ENCODE data around the gene NOMO2.
"Not testable (repeated sequence)": the region's sequence is repeated elsewhere in the genome, so short reads cannot be mapped to it uniquely, and the experiment has no call there.

The NOMO2 gene, protein sequence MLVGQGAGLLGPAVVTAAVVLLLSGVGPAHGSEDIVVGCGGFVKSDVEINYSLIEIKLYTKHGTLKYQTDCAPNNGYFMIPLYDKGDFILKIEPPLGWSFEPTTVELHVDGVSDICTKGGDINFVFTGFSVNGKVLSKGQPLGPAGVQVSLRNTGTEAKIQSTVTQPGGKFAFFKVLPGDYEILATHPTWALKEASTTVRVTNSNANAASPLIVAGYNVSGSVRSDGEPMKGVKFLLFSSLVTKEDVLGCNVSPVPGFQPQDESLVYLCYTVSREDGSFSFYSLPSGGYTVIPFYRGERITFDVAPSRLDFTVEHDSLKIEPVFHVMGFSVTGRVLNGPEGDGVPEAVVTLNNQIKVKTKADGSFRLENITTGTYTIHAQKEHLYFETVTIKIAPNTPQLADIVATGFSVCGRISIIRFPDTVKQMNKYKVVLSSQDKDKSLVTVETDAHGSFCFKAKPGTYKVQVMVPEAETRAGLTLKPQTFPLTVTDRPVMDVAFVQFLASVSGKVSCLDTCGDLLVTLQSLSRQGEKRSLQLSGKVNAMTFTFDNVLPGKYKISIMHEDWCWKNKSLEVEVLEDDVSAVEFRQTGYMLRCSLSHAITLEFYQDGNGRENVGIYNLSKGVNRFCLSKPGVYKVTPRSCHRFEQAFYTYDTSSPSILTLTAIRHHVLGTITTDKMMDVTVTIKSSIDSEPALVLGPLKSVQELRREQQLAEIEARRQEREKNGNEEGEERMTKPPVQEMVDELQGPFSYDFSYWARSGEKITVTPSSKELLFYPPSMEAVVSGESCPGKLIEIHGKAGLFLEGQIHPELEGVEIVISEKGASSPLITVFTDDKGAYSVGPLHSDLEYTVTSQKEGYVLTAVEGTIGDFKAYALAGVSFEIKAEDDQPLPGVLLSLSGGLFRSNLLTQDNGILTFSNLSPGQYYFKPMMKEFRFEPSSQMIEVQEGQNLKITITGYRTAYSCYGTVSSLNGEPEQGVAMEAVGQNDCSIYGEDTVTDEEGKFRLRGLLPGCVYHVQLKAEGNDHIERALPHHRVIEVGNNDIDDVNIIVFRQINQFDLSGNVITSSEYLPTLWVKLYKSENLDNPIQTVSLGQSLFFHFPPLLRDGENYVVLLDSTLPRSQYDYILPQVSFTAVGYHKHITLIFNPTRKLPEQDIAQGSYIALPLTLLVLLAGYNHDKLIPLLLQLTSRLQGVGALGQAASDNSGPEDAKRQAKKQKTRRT

DNA sequence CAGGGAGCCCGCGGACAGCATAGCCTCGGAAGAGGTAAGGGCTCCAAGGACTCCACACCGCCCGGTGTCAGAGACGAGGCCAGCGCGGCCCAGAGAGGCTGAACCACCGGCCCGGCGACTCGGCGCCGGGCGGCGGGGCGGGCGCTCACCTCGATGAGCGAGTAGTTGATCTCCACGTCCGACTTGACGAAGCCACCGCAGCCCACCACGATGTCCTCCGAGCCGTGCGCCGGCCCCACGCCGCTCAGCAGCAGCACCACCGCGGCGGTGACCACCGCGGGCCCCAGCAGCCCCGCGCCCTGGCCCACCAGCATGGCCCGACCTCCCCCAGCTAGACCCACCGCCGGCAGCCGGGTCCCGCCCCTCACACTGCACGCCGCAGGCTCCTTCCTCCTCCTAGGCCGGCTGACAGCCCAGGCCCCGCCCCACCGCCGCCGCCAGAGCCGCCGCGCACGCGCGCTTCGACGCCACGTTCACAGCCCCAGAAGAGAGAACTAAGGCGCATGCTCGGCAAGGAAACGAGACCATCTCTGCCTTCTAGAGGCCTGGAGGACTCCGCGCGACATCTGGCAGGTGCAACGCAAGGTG lies at the start of gene NOMO2:
TSS of gene NOMO2 (minus strand) at position 371 of the 588 bp plus-strand sequence. CDS start at position 314, 57 bp downstream.
- DNase-seq = peak; percentile 90

DNA sequence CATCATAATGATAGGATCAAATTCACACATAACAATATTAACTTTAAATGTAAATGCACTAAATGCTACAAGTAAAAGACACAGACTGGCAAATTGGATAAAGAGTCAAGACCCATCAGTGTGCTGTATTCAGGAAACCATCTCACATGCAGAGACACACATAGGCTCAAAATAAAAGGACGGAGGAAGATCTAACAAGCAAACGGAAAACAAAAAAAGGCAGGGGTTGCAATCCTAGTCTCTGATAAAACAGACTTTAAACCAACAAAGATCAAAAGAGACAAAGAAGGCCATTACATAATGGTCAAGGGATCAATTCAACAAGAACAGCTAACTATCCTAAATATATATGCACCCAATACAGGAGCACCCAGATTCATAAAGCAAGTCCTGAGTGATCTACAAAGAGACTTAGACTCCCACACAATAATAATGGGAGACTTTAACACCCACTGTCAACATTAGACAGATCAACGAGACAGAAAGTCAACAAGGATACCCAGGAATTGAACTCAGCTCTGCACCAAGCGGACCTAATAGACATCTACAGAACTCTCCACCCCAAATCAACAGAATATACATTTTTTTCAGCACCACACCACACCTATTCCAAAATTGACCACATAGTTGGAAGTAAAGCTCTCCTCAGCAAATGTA lies 48.4 kb upstream of the NOMO2 start:
- not testable (repeated sequence) for DNase-seq

DNA sequence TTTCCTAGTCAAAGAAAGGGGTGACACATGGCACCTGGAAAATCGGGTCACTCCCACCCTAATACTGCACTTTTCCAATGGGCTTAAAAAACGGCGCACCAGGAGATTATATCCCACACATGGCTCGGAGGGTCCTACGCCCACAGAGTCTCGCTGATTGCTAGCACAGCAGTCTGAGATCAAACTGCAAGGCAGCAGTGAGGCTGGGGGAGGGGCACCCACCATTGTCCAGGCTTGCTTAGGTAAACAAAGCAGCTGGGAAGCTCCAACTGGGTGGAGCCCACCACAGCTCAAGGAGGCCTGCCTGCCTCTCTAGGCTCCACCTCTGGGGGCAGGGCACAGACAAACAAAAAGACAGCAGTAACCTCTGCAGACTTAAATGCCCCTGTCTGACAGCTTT lies 46.4 kb upstream of the NOMO2 start:
- not testable (repeated sequence) for DNase-seq

DNA sequence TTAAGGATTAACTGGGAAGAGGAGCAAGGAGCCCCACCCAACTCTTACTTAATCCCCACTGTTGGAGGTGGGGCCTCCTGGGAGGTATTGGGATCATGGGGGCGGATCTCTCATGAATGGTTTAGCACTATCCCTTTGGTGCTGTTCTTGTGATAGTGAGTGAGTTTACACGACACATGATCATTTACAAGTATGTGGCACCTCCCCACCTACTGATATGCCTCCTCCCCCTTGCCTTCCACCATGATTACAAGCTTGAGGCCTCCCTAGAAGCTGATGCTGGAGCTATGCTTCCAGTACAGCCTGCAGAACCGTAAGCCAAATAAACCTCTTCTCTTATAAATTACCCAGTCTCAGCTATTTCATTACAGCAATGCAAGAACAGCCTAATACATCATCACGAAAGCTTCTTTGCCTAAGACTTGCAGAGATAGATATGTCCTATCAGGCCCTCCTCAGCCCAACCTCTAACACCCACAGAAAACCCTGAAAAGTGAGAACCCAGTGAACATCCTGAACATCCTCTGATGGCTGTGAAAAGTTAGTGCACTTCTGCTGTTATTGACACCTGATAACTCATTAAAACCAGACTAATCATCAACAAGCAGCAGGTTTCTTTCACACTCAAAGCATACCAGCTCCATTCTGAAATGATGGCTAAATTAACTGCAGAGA lies 41.8 kb upstream of the NOMO2 start:
- not testable (repeated sequence) for DNase-seq

DNA sequence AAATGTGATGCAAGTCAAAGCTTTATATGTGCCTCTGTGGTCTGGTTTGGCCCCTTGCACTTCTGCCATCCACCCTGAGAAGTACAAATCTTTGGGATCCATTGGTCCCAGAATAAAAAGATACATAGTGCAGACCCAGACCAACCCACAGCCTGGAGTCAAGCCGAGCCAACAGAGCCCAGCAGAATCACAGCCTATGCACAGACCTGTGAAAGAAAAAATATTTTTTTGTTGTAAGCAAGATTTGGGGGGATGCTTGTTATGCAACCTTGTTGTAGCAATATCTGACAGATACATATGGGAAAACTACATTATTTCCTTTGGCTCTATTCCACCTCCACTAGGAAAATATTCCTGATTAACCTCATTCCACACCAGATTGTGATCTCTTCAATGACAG lies 36.7 kb upstream of the NOMO2 start:
- not testable (repeated sequence) for DNase-seq

DNA sequence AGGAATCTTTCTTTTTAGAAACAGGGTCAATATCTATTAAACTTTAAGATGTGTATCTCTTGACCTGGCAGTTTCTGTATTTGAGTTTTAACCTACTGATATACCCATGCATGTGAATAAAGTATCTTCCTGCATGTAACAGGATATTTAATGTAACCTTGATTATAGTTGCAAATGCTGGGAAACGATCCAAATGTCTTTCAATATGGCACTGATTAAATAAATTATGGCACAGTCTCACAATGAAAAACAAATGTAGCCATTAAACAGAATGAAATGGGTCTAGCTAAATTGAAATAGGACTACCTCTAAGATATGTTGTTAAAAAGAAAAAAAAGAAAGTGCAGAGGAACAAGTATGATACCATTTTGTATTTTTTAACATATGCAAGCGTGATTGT lies 35.8 kb upstream of the NOMO2 start:
- DNase-seq = not testable (repeated sequence)

DNA sequence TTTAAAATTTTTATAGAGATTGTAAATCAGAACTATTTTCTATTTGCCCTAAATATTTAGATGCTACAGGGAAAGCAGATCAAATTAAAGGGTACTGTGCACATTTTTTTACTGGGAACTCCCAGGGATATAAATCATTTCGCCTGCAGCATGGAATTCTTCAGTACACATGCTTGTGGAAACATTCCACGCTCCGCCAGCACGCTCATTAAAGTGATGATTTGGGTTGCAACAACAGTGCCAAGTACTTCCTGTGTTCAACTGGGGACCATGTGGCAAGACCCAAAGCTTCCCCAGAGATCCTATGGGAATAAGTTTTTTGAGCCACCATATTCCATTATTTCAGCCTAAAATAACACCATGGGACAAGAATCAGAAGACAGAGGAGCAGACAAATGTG lies 35.4 kb upstream of the NOMO2 start:
- not testable (repeated sequence) for DNase-seq

DNA sequence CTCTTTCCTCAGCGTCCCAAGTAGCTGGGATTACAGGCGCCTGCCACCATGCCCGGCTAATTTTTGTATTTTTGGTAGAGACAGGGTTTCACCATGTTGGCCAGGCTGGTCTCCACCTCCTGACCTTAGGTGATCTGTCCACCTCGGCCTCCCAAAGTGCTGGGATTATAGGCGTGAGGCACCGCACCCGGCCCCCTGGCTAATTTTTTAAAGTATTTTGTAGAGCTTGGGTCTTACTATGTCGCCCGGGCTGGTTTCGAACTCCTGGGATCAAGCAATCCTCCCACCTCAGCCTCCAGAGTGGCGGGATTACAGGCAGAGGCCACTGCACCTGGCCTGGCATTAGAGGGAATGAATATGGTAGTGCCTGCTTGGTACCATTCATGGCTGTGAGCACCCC lies 33.9 kb upstream of the NOMO2 start:
- DNase-seq = not testable (repeated sequence)

DNA sequence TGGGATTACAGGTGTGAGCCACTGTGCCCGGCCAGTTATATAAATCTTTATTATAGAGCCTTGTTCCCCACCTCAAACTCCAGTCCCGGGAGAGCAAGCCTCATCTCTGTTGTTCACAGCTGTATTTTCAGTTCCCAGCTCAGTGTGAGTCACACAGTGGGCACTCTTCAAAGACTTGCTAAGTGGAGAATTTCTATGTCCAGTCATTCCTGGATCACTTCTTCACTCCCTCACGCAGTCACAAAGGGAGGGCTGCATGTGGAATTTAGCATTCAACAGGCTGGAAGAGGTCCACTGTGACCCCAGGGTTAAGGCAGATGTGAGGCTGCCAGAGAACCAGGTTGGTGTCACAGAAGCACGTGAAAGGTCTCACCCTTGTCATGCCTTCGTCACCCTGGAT lies 33.0 kb upstream of the NOMO2 start:
- DNase-seq = peak; percentile 28

DNA sequence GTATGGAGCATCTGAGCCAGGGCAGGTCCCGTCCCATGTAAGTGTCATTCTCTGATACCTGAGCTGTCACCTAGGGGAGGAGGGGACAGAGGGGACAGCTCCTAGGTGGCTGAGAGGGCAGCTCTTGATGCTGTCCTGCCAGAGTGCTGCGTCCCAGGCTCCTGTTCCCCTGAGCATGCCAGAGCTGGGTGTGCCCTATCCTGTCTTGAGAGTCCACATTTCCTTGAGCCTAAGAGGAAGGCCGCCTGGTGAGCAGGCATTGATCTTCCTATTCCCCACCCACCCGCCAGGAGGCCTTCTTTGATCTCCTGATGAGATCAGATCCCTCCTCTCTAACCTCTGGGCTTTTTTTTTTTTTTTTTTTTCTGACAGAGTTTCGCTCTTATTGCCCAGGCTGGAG lies 32.0 kb upstream of the NOMO2 start:
- peak; percentile 25 for DNase-seq

DNA sequence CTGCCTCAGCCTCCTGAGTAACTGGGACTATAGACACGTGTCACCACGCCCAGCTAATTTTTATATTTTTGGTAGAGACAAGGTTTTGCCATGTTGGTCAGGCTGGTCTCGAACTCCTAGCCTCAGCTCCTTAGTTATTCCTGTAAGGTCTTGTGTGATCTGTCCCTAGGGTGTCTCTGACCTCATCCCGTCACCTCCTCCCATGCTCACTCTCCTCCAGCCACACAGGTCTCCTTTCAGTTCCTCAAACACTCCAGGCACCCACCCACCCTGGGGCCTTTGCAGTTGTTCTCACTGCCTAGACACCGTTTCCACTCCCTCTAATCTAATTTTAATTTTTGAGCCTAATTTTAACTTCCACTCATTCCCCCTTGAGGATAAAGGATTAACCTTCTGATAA lies 31.1 kb upstream of the NOMO2 start:
- DNase-seq = not testable (repeated sequence)

DNA sequence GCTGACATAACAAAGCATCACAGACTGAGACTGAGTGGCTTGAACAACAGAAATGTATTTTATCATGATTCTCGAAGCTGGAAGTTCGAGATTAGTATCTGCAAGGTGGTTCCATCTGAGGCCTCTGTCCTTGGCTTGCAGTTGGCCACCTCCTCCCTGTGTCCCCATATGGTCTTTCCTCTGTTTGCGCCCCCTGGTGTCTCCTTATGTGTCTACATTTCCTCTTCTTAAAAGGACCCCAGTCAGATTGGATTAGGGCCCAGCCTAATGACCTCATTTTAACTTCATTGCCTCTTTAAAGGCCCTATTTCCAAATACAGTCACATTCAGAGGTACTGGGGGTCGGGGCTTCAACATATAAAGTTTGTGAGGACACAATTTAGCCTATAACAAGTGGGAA lies 30.0 kb upstream of the NOMO2 start:
- DNase-seq = peak; percentile 41

DNA sequence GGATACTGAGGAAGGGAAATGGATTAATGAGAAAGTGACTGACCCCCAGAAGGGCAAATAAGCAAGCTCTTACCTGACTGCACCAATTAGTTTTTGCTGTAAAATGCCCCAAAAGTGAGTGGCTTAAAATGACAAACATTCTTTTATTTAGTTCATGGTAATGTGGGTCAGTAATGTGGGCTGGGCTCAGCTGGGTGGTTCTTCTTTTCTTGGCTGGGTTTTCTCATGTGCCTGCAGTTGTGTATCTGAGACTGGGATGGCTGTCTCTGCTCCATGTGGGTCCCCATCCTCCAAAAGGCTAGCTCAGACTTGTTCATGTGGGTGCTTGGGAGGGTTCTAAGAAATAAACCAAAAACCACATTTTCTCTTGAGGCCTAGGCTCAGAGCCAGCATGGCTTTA lies 29.5 kb upstream of the NOMO2 start:
- DNase-seq = not testable (repeated sequence)

DNA sequence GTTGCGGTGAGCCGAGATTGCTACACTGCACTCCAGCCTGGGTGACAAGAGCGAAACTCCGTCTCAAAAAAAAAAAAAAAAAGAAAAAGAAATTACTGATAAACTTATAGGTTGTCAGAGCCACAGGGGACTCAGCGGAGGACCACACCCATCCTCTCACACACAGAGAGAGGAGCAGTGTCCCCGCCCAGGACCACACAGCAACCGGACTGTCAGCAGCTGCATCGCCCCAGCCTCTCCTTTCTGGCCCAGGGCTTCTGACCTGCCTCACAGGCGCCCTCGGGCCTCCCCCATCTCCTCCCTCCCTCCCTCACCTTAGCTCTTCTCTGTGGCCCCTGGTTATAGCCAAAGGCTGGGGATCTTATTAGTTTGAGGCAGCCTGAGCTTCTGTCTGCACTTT lies 27.9 kb upstream of the NOMO2 start:
- DNase-seq = not testable (repeated sequence)

DNA sequence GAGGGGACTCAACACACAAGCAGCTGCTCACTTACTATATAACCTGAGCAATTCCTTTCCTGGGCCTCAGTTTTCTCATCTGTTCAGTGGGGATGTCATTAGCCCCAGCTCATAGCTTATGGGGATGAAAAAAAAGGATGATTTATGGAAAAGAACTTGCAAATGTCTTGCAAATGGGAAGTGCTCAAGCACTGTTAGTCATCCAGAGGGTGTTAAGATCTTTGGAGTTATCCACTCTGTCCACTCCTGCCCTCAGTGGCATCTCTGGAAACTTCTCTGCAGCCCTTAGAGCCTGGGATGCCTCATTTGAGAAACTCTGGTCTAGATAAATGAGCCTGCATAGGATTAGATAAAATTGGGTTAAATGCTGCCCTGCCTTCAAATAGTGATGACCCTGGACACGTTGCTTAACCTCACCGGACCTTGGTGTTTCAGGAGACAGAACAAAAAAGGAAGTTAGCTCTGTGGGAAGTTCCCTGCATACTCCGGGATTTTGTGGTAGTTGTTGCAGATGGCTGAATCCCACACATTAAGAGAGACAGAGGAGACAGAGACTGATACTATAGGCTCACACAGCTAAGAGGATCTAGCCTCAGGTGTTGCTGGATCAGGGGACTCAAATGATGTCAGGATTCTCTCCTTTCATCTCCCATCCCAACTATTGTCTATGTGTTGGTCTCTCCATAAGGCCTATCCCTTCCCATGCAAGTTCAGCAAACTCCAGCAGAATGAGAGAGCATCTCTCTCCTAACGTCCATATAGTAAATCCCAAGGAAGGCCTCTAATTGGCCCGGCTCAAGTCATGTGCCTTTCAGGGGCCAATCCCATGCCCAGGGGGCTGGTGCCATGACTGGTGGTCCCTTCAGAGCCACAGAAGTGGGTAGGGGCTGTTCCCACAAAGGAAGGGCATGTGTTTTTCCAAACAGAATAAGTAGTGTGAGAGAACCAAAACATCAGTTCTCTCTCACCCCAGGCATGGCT lies 25.0 kb upstream of the NOMO2 start:
- not testable (repeated sequence) for DNase-seq

DNA sequence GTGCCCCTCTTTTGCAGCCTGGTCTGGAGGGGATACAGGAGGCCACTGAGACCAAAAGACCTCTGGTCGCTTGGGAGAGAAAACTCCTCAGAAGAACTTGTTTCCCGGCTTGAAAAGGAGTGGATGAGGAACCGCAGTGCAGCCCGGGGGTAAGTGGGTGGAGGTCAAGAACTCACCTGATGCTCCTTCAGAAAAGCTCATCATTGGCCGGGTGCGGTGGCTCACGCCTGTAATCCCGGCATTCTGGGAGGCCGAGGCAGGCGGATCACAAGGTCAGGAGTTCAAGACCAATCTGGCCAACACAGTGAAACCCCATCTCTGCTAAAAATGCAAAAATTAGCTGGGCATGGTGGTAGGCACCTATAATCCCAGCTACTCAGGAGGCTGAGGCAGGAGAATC lies 23.9 kb upstream of the NOMO2 start:
- not testable (repeated sequence) for DNase-seq

DNA sequence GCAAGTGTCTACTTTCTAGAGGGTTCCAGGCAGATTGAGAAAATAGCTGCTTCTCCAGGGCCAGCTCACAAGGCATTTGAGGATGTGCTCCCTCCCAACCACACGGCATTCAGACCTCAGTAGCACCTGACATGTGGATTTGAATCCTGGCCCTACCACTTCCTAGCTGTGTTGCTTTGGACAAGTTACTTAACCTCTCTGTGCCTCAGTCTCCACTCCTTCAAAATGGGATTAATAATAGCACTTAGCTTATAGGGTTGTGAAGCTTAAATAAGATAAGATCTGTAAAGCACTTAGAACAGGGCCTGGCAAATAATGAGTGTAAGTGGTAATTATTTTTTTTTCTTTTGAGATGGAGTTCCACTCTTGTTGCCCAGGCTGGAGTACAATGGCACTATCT lies 21.0 kb upstream of the NOMO2 start:
- no peak for DNase-seq

DNA sequence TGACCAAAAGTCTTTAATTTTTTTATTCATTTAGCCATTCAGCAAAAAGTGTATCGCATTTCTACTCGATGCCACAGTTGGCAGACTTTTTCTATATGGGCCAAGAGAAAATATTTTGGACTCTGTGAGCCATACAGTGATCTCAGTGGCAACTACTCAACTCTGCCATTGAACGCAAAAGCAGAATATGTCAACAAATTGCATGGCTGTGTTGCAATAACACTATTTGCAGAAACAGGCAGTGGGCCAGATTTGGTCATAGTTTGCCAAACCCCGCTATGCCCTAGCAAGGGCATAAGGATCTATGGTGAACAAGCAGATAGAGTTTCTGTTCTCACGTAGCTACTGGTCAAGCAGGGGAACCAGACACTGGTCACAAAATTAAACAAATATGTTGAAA lies 18.5 kb upstream of the NOMO2 start:
- DNase-seq = not testable (repeated sequence)

DNA sequence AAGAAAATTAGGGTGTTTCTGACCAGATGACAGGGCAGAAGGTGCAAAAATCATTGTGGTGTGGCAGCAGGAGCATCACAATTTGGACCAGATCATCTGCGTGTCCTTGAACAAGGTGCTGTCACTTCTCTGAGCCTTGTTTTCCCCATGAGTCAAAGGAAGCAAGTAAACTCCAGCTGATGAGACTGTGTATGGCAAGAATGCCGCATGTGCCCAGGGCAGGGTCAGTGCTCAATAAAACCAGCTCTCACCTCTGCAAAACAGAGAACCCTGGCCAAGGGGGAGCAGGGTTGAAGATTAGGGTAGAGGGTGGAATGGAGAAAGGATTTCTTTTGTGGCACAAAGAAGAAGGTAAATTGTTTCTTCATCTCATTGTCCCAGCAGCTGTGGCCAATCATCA lies 17.4 kb upstream of the NOMO2 start:
- DNase-seq = not testable (repeated sequence)

DNA sequence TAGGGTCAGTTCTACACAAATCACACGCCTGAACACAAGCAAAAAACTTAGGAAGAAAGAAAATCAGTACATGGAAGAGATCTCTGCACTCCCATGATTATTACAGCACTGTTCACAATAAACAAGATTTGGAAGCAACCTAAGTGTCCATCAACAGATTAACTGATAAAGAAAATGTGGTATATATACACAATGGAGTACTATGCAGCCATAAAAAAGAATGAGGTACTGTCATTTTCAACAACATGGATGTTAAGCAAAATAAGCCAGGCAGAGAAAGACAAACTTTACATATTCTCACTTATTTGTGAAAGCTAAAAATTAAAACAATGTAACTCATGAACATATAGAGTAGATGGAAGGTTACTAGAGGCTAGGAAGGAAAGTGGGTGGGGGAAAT lies 16.0 kb upstream of the NOMO2 start:
- DNase-seq = not testable (repeated sequence)
